Measurements from ENCODE around the gene IL4R.
"Not testable (repeated sequence)": the region's sequence is repeated elsewhere in the genome, so short reads cannot be mapped to it uniquely, and the experiment has no call there.

IL4R gene

GRCh38 chr16:27313422-27314160 is at the start of gene IL4R:
IL4R (plus strand) TSS chr16:27313974; CDS start chr16:27340204, 26,230 bp downstream.
- DNase-seq = peak; percentile 65

- no peak for DNase-seq
Observed at GRCh38 chr16:27264151-27264550, 49.6 kb upstream of the IL4R start.

DNA sequence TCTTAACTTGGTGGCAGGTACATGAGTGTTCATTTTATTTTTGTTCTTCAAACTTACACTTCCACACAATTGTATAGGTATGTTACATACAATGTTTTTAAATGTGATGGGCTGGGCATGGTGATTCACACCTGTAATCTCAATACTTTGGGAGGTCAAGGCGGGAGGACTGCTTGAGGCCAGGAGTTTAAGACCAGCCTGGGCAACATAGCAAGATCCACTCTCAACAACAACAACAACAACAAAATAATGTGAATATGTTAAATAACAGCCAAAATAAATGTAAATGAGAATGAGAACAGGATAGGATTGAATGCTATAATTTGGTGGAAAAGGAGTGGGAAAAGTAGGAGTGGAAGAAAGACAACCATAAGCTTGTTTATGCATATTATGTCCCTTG is 47.8 kb upstream of the IL4R start:
- no peak for DNase-seq

DNA sequence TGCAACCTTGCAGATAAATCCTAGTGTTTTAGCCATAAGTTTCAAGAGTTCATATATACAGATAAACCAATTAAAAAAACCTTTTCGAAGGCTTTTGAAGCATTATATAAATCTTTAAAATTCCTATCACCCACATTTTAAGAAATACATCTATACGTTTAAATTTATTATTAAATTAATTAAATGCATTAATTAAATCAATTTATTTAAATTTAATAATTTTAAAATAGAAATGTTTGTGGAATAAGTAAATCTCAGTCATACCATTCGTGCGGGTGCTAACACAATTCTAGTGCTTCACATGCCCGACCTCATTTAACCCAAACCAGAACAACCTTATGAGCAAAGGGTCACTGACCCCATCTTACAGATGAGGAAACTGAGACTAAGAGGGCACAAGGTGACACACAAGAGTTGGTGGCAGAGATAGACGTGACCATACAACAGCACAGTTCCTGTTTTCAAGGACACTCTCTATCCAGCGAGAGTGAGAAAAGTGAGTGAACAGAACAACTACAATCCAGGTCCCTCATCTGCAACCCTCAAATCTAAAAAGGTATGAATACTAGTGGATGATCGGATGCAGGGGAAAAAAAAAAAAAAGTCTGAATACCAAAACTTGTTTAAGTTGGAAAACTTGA is 46.6 kb upstream of the IL4R start:
- no peak for DNase-seq

- DNase-seq = peak; percentile 96
Observed at GRCh38 chr16:27268376-27269299, 45.1 kb upstream of the IL4R start, which contains the start of gene NSMCE1. NSMCE1 (minus strand) TSS chr16:27268772; CDS start chr16:27257570, 11,202 bp downstream.

- DNase-seq = no peak
Observed at GRCh38 chr16:27269300-27270150, 44.2 kb upstream of the IL4R start.

DNA sequence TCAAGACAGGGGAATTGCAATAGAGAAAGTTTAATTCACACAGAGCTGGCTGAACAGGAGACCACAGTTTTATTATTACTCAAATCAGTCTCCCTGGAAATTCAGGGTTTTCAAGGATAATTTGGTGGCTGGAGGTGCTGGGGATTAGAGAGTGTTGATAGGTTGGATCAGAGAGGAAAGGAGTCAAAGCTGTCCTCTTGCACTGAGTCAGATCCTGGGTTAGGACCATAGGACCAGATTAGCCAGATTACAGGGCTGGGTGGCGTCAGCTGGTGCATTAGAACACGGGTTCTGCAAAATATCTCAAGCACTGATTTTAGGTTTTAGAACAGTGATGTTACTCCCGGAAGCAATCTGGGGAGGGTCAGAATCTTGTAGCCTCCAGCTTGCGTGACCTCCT is 43.4 kb upstream of the IL4R start:
- DNase-seq = no peak

DNA sequence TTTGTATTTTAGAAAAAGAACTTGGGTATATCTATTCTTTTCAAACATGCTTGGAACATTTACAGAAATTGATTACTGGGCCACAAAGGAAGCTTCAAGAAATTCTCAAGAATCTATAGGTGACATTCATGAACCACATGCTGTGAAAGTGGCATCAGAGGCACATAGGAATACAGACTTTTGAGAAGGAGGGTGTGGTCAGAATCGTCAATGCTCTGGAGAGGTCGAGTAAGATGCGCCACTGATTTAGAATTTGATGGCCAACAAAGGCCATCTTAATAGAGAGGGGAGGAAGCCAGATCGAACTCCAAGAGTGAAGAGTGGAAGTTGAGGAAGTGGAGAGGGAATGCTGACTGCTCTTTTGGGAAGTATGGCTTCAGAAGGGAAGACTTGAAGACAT is 41.7 kb upstream of the IL4R start:
- DNase-seq = no peak

- not testable (repeated sequence) for DNase-seq
Observed at GRCh38 chr16:27272697-27273096, 41.1 kb upstream of the IL4R start.

- no peak for DNase-seq
Observed at GRCh38 chr16:27273330-27273669, 40.5 kb upstream of the IL4R start.

- peak; percentile 15 for DNase-seq
Observed at GRCh38 chr16:27273670-27274423, 39.9 kb upstream of the IL4R start.

GRCh38 chr16:27274424-27274874 is 39.3 kb upstream of the IL4R start:
- not testable (repeated sequence) for DNase-seq

DNA sequence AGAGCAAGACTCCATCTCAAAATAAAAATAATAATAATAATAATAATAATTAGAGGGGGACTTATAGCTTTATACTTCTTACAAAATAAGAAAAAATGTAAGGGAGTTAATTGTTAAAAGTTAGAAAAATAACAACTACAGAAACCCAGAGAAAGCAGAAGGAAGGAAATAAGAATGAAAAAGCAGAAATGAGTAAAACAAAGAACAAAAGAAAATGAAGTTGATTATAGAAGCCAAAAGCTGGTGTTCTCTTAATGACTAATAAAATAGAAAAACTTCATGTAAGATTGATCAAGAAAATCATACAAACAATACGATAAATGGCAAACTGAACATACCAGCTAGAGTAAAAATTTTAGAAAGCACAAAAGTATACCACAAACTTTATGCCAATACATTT is 38.4 kb upstream of the IL4R start:
- DNase-seq = no peak

DNA sequence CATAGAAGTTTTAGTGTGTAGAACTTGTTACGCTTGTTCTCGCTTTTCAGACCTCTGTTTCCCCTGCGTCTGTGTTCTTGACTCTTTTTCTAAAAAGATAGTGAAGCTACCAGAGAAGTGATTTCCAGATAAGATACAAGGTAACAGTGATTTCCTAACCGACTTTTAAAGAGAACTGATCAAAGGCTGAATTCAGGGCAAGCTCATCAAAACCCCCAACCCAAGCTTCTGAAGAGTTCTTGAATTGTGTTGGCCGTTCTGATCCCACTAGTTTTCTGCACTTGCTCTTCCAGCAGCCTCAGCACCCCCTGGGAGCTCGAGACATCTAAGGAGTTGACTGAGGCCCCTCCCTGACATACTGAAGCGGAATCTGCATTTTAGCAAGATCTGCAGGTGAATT is 32.5 kb upstream of the IL4R start:
- no peak for DNase-seq

- no peak for DNase-seq
Observed at GRCh38 chr16:27284865-27285675, 28.7 kb upstream of the IL4R start.

GRCh38 chr16:27285676-27286196 is 28.0 kb upstream of the IL4R start:
- no peak for DNase-seq

GRCh38 chr16:27286451-27286850 is 27.3 kb upstream of the IL4R start:
- DNase-seq = no peak

- no peak for DNase-seq
Observed at GRCh38 chr16:27287051-27287811, 26.5 kb upstream of the IL4R start.

- DNase-seq = no peak
Observed at GRCh38 chr16:27287887-27288286, 25.9 kb upstream of the IL4R start.

GRCh38 chr16:27288313-27288712 is 25.5 kb upstream of the IL4R start:
- not testable (repeated sequence) for DNase-seq
